ENCODE data around the gene HORMAD1. TPM values are rescaled to one million over a fixed set of nuclear protein-coding genes. Genes with fewer than 3 reads are reported as not detected.
"Not testable (repeated sequence)": the region's sequence is repeated elsewhere in the genome, so short reads cannot be mapped to it uniquely, and the experiment has no call there.

The HORMAD1 gene
- total and polyA plus RNA-seq, 2 donors, result 0.26 TPM; not detected in 1

DNA sequence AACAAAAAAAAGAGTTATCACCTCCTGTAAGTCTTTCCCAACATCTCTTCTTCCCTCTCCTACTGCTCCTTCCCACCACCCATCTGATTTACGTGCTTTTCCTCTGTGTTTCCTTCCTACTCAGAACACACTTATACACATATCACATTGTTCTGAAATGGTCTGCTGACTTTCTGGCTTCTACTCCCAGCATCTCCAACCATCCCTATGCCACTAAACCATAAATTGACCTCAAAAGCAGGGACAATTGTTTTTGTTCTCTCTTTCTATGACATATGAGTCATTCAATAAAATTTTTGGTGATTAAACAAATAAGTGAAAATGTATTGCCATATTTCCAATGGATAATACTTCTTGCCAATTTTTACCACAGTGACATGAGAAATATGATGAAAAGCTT lies 31.9 kb downstream of the HORMAD1 start:
- Histone ChIP-seq H3K4me3 (ENCODE audit: low read depth, low read length) (no peak overlapping the region), H3K36me3 (ENCODE audit: insufficient read depth) (peaks cover 2% of the 10 kb centered on the region), H3K27ac (ENCODE audit: low read depth) (no peak overlapping the region), H3K4me1 (ENCODE audit: insufficient read depth) (no peaks in the 10 kb centered on the region)
- WGBS, result 86% methylated on average over 1 of the region's 1 CpG
- DNase-seq (ENCODE audit: extremely low spot score), result no peak

DNA sequence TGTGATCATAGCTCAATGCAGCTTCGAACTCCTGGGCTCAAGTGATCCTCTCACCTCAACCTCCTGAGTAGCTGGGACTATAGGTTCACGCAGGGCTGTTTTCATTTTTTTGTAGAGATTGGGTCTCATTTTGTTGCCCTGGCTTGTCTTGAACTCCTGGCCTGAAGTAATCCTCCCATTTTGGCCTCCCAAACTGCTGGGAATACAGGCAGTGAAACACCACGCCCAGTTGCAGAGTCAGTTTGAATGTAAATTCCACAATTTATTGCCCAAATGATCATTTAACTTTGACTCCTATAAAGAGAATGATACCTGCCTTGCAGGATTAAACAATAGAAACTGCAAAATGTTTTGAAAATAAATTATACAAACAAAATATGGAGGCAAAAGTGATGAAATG lies 34.4 kb downstream of the HORMAD1 start:
- Histone ChIP-seq H3K27ac (ENCODE audit: low read depth) (no peak overlapping the region), H3K4me3 (ENCODE audit: low read depth, low read length) (no peak overlapping the region), H3K36me3 (ENCODE audit: insufficient read depth) (peaks cover 4% of the 10 kb centered on the region), H3K4me1 (ENCODE audit: insufficient read depth) (no peaks in the 10 kb centered on the region)
- no peak for DNase-seq (ENCODE audit: extremely low spot score)
- 98% methylated on average over 3 of the region's 3 CpGs for WGBS

DNA sequence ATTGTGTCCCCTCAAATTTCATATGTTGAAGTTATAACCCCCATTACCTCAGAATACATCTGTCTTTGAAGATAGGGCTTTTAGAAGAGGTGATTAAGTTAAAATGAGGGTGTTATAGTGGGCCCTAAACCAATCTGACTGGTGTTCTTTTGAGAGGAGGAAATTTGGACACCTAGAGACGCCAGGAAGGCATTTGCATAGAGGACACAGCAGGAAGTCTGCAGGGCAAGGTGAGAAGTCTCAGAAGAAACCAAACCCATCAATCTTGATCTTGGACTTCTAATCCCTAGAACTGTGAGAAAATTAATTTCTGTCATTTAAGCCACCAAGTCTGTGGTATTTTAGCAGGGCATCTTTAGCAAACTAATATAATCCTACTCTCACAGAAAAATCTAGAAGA lies 36.8 kb downstream of the HORMAD1 start:
- Histone ChIP-seq H3K27ac (ENCODE audit: low read depth) (no peak overlapping the region), H3K4me3 (ENCODE audit: low read depth, low read length) (no peak overlapping the region), H3K36me3 (ENCODE audit: insufficient read depth) (peaks cover 4% of the 10 kb centered on the region), H3K4me1 (ENCODE audit: insufficient read depth) (no peaks in the 10 kb centered on the region)
- no peak for DNase-seq (ENCODE audit: extremely low spot score)
- WGBS, result 89% methylated on average over 1 of the region's 1 CpG

DNA sequence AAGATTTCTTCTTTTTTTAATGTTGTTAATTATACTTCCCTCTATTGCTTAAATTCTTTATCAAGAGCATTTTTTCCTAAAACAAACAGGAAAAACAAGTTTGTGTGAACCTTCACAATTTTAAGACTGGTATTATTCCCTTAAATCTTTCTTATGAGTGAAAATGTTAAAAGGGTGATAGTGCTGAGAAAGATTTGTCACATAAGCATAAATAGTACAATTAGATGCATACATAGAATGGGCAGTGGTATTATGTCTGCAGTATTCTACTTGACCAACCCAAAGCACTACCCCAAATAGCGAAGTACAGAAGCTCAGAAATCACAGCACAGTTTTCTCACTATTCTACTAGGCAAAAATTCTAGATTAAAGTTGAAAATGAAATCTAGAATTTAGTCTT lies 41.7 kb downstream of the HORMAD1 start:
- H3K4me1 ChIP-seq (ENCODE audit: insufficient read depth), result no peaks in the 10 kb centered on the region
- no peak for DNase-seq (ENCODE audit: extremely low spot score)
- peaks cover 4% of the 10 kb centered on the region for H3K36me3 ChIP-seq (ENCODE audit: insufficient read depth)
- no peak overlapping the region for H3K27ac ChIP-seq (ENCODE audit: low read depth)
- WGBS, result 97% methylated on average over 1 of the region's 1 CpG
- H3K4me3 ChIP-seq (ENCODE audit: low read depth, low read length), result no peak overlapping the region

DNA sequence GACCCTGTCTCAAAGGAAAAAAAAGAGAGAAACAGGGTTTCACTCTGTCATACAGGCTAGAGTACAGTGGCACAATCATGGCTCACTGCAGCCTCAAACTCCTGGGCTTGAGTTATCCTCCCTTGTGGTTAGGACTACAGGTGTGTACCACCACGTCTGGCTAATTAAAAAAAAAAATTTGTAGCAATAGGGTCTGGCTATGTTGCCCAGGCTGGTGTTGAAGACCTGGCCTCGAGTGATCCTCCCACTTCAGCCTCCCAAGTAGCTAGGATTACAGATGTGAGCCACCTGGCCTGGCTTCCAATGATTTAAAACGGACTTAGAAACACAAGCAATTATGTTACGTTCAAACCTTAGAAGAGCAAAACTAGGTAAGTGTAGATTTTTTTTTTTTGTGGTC lies 45.8 kb downstream of the HORMAD1 start:
- Histone ChIP-seq H3K27ac (ENCODE audit: low read depth) (no peak overlapping the region), H3K4me1 (ENCODE audit: insufficient read depth) (no peaks in the 10 kb centered on the region), H3K36me3 (ENCODE audit: insufficient read depth) (peaks cover 2% of the 10 kb centered on the region), H3K4me3 (ENCODE audit: low read depth, low read length) (no peak overlapping the region)
- 94% methylated on average over 4 of the region's 4 CpGs for WGBS
- DNase-seq (ENCODE audit: extremely low spot score), result no peak

DNA sequence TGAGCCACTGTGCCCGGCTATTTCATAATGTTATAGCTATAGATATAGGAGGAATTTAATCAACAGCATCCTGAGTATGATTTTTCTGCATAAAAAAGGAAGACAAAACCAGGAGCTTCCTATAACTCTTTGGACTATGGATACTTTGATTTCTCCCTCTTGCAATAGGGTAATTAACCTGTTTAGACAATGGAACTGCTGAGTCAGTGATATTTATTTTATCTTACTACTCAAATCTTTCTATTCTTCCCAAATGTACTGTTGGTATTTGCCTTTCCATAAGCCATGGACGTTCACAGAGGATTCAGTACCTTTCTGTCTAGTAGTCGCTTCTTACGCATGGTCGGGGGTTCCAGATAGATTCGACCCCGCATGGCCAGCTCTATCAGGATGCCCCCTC lies 57.4 kb downstream of the HORMAD1 start:
- Histone ChIP-seq H3K4me1 (ENCODE audit: insufficient read depth) (peaks cover 1% of the 10 kb centered on the region), H3K4me3 (ENCODE audit: low read depth, low read length) (no peak overlapping the region), H3K36me3 (ENCODE audit: insufficient read depth) (peaks cover 2% of the 10 kb centered on the region), H3K27ac (ENCODE audit: low read depth) (no peak overlapping the region)
- WGBS, result 94% methylated on average over 7 of the region's 7 CpGs
- no peak for DNase-seq (ENCODE audit: extremely low spot score)

DNA sequence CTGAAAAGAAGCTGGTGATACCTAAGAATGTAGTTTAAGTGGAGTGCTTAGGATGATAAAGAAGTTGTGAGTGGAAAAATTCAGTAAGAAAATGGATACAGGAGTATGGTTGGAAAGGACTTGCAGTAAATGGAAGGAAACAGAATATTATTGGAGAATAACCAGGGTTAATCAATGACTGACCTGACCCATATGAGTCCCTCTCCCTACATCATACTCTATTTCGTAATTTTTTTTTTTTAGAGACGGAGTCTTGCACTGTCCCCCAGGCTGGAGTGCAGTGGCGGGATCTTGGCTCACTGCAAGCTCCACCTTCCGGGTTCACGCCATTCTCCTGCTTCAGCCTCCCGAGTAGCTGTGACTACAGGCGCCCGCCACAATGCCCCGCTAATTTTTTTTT lies 57.9 kb downstream of the HORMAD1 start:
- Histone ChIP-seq H3K4me3 (ENCODE audit: low read depth, low read length) (no peak overlapping the region), H3K4me1 (ENCODE audit: insufficient read depth) (no peaks in the 10 kb centered on the region), H3K36me3 (ENCODE audit: insufficient read depth) (peaks cover 2% of the 10 kb centered on the region), H3K27ac (ENCODE audit: low read depth) (no peak overlapping the region)
- 96% methylated on average over 9 of the region's 9 CpGs for WGBS
- DNase-seq (ENCODE audit: extremely low spot score), result no peak

DNA sequence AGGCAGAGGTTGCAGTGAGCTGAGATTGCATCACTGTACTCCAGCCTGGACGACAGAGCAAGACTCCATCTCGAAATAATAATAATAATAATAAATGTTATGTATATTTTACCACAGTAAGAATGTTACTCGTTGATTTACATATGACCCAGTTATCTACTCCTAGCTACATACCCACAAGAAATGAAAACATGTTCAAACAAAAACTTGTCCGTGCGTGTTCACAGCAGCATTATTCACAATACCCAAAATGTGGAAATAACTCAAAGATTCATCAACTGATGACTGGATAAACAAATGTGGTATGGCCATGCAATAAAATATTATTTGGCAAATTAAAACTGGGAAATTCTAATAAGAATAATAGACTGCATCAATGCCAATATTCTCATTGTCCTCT lies 59.5 kb downstream of the HORMAD1 start:
- DNase-seq (ENCODE audit: extremely low spot score), result no peak
- Histone ChIP-seq H3K36me3 (ENCODE audit: insufficient read depth) (peaks cover 2% of the 10 kb centered on the region), H3K27ac (ENCODE audit: low read depth) (no peak overlapping the region), H3K4me1 (ENCODE audit: insufficient read depth) (no peaks in the 10 kb centered on the region), H3K4me3 (ENCODE audit: low read depth, low read length) (no peak overlapping the region)
- WGBS, result 93% methylated on average over 5 of the region's 5 CpGs

DNA sequence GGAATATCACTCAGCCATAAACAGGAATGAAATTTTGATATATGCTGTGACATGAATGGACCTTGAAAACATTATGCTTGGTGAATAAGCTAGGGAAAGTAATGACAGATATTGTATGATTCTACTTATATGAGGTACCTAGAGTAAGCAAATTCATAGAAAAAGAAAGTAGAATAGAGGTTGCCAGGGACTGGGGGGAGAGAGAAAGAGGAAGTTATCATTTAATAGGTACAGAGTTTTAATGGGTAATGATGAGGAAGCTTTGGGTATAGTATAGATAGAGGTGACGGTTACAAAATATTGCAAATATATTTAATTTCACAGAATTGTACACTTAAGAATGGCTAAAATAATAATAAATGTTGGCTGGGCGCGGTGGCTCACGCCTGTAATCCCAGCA lies 60.1 kb downstream of the HORMAD1 start:
- no peak overlapping the region for H3K27ac ChIP-seq (ENCODE audit: low read depth)
- H3K36me3 ChIP-seq (ENCODE audit: insufficient read depth), result peaks cover 2% of the 10 kb centered on the region
- no peak for DNase-seq (ENCODE audit: extremely low spot score)
- no peak overlapping the region for H3K4me3 ChIP-seq (ENCODE audit: low read depth, low read length)
- 99% methylated on average over 4 of the region's 4 CpGs for WGBS
- no peaks in the 10 kb centered on the region for H3K4me1 ChIP-seq (ENCODE audit: insufficient read depth)

DNA sequence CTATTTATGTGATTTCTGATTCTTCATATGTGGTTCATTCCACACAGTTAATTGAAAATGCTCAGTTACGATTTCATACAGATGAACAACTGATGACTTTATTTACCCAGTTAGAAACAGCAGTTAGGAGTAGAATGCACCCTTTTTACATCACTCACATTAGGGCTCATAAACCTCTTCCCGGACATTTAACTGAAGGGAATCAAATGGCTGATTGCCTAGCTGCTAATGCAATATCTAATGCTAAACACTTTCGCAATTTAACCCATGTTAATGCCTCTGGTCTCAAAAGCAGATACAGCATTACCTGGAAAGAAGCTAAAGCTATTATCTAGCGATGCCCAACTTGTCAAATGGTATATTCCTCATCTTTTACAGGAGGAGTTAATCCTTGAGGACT lies 63.6 kb downstream of the HORMAD1 start:
- WGBS, result 84% methylated on average over 4 of the region's 4 CpGs
- H3K27ac ChIP-seq (ENCODE audit: low read depth); H3K4me1 ChIP-seq (ENCODE audit: insufficient read depth); H3K4me3 ChIP-seq (ENCODE audit: low read depth, low read length); H3K36me3 ChIP-seq (ENCODE audit: insufficient read depth); DNase-seq (ENCODE audit: extremely low spot score): not testable (repeated sequence)

DNA sequence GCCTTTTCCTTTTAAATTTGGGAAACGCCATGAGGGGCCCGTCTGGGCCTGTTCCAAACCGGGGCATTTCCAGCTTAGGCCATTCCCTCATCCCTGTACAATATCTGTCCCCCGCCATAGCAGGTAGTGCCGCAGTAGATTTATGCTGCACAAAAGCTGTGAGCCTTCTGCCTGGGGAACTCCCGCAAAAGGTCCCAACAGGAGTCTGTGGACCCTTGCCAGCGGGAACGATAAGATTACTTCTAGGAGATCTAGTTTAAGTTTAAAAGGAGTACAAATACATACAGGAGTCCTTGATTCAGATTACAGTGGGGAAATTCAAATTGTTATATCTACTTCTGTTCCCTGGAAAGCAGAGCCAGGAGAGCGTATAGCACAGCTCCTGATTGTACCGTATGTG lies 66.1 kb downstream of the HORMAD1 start:
- H3K4me3 ChIP-seq (ENCODE audit: low read depth, low read length); H3K4me1 ChIP-seq (ENCODE audit: insufficient read depth); H3K27ac ChIP-seq (ENCODE audit: low read depth); DNase-seq (ENCODE audit: extremely low spot score); H3K36me3 ChIP-seq (ENCODE audit: insufficient read depth): not testable (repeated sequence)
- WGBS, result 91% methylated on average over 10 of the region's 10 CpGs

DNA sequence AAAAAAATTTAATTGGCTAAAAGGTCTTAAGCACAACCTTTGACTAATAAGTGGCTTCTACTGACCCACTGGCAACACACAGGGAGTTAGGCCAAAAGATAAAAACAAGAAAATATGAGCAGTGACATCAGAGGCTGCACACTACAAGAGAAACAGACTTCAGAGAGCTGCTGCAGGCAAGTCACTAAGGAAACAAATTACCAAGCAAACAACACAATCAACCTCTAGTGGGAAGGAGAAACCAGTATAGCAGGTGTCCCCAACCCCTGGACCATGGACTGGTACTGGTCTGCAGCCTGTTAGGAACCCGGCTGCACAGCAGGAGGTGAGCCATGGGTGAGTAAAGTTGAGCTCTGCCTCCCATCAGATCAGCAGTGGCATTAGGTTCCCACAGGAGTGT lies 70.5 kb downstream of the HORMAD1 start:
- DNase-seq (ENCODE audit: extremely low spot score), result peak; percentile 28
- Histone ChIP-seq H3K27ac (ENCODE audit: low read depth) (no peak overlapping the region), H3K4me3 (ENCODE audit: low read depth, low read length) (no peak overlapping the region), H3K36me3 (ENCODE audit: insufficient read depth) (no peaks in the 10 kb centered on the region), H3K4me1 (ENCODE audit: insufficient read depth) (no peaks in the 10 kb centered on the region)
- 82% methylated on average over 1 of the region's 1 CpG for WGBS

DNA sequence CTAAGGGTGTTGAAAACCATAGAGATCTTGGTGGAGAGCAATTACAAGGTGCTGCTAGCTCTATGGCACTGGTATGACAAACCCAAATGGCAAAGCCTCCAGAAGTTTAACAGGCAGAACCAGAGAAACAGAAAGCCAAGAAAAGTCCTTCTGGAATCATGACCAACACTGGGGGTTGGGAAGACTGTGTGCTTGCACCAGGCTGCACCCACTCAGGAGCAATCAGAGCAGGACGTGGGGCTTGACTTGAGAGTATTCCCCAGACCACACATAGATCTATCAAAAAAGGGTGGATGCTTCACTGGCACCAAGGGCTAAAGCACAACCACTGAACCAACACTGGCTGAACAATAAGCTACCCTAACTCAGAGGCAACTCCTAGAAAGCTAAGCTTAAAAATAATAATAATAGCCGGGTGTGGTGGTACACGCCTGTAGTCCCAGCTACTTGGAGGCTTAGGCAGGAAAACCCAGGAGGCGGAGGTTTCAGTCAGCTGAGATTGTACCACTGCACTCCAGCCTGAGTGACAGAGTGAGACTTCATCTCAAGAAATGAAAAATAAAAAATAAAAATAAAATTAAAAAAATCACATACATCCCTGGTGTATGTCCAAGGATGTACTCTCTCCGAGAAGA lies 71.1 kb downstream of the HORMAD1 start:
- no peak for DNase-seq (ENCODE audit: extremely low spot score)
- WGBS, result 91% methylated on average over 5 of the region's 5 CpGs
- no peaks in the 10 kb centered on the region for H3K4me1 ChIP-seq (ENCODE audit: insufficient read depth)
- H3K27ac ChIP-seq (ENCODE audit: low read depth), result no peak overlapping the region
- H3K36me3 ChIP-seq (ENCODE audit: insufficient read depth), result no peaks in the 10 kb centered on the region
- H3K4me3 ChIP-seq (ENCODE audit: low read depth, low read length), result no peak overlapping the region
